GM19438 (cell line): Measurements from ENCODE around the gene S100A10.

ENCODE experiments used
- ATAC-seq: cut with Tn5 transposase; IDR thresholded peaks from one replicate; pipeline ENCODE4 v1.9.1; 2021; ENCODE audit warnings: low read depth; ENCODE audit not compliant: unreplicated experiment

S100A10 gene

GRCh38 chr1:151989211-151989862 is 4.3 kb downstream of the S100A10 start:
- no peak for ATAC-seq

GRCh38 chr1:151988405-151988923 is 5.2 kb downstream of the S100A10 start:
- ATAC-seq, result no peak

DNA sequence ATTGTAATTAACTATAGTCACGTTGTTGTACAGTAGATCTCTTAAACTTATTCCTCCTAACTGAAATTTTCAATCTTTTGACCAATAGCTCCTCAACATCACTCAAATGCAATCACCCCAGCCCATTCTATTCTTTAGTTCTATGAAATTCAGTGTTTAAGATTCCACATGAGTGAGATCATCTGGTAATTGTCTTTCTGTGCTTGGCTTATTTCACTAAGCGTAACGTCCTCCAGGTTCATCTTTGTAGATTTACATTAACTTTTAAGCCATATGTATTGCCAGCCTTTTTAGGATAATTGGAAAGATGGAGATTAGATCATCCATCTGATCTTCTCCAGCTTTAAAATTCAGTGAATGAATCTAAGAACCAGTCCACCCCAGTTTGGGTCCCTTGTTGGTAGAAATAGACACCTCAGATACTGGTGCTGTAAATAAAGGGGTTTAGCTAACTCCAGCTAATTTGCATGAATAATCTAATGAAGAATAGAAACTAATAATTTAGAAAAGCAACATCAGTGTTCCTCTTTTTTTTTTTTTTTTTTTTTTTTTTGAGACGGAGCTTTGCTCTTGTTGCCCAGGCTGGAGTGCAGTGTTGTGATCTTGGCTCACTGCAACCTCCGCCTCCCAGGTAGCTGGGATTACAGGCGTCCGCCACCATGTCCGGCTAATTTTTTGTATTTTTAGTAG is 7.0 kb downstream of the S100A10 start:
- no peak for ATAC-seq

GRCh38 chr1:151985768-151986167 is 7.9 kb downstream of the S100A10 start:
- ATAC-seq, result no peak

DNA sequence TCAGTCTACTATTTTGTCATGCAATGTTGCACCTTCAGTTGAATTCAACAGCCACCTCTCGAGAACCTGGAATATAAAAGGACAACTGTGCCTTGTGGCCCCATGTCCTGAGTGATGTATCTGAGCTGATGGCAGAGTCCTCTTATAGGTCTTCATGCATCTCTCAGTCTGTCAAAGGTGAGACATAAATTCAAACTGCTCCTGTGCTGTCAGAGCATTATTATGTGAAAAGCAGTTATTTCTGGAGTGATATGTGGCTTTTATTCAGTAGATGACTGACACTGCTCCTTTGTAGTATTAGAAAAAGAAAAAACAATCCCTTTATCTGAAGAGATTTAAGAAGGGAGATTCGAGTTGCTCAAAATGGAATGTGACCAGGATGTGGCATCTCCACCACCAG is 8.4 kb downstream of the S100A10 start:
- ATAC-seq, result no peak

DNA sequence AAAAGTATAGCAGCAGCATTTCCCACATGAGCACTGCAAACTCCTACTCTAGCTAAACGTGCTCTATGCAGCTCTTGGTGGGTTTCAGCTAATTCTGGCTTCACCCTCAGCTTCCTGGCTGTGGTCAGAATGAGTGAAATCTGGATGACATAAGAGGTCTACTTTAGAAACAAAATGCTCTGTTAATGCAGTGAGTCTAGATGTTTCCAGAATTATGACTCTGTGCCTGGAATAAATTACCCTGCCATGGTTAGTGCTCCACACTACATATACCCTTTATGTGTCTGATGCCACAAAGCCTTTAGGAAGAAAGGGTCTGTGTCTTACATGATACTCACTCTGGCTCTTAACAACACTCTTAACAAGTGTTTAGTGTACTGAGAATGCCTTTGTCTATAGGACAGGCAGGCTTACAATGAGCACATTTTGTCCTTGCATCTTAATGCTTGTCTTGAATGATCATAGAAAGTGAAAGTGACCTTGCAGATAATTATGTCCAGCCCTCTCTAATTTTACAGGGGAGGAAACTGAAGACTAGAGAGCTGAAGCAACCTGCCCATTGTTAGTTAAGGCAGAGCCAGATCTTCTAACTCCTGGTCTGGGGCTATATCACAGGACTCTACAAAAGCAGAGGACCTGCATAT is 9.2 kb downstream of the S100A10 start:
- peak; percentile 62 for ATAC-seq

DNA sequence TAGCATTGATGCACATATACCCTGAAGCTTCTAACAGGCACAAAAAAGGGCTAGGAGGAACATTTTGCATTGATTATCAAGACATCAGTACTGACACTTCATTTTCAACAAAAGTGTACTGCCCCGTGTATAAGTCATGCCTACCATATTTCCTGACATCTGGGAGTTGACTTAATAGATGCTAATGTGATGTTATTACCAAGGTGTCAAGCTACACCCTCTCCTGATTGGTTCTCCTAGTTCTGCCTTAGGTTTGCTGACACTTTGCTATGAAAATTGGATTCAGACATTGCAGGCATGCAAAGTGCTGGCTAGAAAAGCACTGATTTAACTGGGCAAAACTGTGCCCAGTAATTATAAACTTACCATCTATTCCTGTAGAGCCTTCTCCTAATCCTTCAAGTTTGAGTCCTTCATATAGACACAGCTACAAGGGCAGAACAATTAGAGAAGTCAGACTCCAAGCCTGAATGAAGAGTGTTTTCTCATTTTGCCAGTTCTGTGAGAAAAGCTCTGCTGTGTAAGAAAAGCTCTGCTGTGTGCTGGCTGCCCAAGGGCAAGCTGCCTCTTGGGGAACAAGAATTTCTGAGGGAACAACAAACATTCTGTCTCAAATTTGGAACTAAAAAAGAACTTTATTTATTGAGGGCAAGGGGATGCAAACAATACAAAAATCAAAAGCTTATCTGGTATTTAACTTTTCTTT is 11.2 kb downstream of the S100A10 start:
- no peak for ATAC-seq

DNA sequence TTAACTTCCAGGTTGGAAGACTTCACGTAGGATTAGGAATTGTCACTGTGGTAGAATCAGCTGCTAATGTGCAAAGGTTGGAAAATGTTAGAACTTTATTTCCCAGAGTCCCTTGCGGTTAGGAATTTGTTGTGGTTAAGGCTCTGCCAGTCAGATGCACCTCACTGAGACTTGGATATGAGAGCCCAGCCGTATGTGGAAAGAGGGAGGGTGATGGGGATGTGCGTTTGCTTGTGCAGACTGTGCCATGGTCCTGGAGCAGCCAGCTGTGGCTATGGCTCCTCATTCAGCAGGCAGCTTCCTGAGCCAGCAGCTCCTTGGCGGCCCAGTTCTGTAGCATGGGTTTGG is 12.5 kb downstream of the S100A10 start:
- no peak for ATAC-seq

DNA sequence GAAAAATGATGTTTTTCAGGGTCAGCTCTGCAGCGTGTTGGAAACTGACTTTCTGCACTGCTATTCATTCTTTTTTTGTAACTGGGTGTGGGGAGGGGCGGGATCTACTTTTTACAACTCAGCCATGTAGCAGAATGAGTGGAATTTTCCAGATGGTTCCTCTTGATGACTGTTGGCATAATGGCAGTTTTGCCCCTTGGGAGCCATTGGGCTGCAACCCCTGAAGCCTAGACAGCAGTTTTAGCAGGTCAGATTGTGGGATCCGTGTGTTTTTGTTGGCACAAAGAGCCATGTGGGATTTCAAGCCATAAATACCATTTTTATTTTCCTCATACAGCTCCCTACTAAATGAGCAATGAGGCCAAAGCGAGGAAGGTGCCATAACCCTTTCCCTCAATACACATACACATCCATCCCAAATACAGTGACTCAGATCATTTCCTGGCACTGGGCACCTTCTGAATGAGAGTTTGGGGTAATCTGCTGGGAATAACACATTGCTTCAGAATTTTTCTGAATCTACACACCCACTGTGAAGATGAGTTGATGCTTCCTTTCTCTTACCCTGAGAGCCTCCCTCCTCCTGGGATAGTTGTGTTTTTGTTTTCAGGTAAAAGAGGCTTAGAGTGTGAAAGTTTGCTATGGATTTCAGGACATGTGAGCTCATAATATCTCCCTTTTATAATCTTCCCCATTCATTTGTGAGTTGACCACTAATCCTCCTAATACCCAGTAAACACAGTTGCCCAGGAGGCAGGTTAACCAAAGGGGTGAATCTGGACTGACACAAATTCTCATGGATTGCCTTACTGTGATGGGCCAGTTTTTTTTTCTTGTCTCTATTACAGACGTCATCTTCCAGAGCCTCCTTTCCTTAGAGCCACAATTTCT is 13.1 kb downstream of the S100A10 start:
- no peak for ATAC-seq

DNA sequence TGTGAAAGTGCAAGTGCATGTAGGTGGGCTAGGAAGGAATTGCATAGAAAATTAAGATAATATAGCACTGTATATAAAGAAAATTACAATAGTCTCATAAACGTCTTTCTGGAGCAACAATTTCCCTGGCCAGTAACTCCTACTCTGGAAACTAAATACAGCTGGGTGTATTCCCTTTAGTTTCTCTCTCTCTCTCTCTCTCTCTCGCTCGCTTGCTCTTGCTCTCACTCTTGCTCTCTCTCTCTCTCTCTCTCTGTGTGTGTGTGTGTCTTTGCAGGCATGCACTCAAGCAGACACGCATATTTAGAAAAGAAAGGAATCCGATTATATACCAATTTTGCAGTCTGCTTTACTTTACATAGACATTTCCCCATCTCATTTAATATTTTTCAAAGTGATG is 14.7 kb downstream of the S100A10 start:
- ATAC-seq, result no peak

DNA sequence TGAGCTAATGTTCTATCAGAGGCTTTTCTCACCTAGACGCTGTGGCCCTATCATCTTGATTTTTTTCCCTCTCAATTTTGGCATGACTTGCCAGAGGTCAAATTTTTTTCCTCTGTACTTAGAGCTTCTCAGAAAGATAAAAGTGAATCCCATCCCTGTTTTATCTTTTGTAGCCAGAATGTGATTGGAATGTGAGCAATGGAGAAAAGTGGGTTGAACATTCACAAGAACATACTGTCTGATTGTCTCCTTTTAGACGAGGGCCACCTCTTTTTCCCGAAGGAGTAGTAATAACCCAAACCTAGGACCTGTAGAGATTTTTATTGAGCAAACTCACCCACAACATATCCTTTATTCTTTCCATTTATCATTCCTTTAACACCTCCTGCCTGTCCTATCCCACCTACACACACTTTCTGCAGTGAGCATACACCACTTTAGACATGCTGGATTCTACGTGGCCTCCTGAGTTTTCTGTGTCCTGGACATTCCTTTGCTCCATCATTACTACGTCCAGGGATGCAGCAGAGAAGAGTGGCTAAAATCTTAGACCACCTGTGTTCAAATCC is 15.9 kb downstream of the S100A10 start:
- no peak for ATAC-seq

GRCh38 chr1:151976858-151977257 is 16.8 kb downstream of the S100A10 start:
- ATAC-seq, result no peak

DNA sequence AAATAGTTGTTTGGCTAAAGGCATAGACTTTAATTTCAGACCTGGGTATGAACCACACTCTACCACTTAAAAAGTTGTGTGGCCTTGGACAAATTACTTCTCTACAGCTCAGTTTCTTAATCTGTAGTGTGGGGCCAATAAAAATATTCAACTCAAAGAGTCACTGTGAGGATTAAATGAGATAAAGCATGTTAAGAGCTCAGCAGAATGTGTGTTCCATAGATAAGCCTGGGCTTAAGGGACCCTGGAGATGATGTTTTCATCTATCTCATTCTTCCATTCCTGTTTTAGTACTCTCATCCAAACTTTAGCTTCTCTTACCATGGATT is 17.7 kb downstream of the S100A10 start:
- no peak for ATAC-seq

GRCh38 chr1:151975311-151976014 is 18.2 kb downstream of the S100A10 start:
- ATAC-seq, result no peak

DNA sequence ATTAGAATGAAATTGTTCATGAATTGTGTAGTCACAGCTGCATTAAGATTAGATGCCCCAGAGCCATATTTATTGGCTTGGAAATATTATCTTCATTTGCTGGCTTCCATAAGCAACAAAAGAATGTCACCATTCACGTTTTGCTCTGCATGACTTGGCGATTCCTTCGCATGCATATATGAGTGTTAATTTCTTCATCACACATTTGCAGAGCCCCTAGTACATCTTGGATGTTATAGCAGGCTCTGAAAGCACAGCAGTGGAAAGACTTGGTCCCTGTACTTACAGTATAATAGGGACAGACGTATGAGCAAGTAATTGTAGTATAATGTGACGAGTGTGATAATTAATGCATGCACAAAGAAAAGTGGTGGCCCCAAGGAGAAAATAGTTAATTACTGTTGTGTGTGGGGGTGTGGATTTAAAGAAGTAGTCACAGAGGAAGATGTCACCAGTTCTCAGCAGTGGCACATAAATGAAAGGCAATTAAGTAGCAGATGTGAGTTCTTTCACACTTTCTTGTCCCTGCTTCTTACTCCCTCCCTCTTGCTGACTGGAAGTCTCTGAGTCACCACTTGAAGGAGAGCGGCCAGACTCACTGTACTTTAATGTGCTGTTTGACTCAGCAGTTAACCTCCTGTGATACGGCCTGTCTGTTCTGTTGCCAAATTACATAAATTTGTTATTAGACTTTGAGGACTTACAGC is 21.0 kb downstream of the S100A10 start:
- no peak for ATAC-seq

GRCh38 chr1:151970626-151971025 is 23.0 kb downstream of the S100A10 start:
- ATAC-seq, result no peak

DNA sequence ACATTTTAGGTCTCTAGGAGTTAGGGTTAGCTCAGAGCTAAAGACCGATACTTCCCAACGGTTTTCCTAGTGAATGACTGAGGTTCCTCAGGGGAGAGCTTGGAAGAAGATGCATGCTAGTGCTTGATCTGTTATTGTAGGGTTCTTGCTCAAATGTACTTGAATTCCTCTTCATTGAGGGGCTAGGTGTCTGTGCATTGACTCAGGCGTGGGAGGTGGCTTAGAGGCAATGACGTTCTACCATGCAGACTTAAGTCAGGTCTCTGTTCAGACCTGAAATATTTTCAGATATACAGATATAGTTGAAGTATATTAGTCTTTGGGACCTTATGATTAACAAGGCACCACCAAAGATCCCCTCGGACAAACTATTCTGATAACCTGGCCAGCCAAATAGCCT is 23.5 kb downstream of the S100A10 start:
- no peak for ATAC-seq

DNA sequence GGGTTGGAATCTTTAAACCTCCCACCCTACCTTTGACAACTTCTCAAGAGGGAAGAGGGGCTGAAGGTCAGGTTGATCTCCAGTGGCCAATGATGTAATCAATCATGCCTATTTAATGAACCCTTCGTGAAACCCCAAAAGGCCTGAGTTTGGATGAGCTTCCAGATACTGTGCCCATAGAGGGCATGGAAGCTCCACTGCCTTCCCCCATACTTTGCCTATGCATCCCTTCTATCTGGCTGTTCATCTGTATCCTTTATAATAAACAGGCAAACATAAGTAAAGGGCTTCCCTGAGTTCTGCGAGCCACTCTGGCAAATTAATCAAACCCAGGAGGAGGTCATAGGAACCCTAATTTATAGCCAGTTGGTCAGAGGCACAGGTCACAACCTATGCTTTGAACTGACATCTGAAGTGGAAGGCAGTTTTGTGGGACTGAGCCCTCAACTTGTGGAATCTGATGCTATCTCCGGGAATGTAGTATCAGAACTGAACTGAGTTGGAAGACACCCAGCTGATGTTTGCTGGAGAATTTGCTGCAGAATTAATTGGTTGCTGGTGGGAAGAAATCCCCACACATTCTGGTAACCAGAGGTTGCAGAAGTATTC is 24.8 kb downstream of the S100A10 start:
- ATAC-seq, result no peak
